LHCN-M2 (cell line): ENCODE data around the gene EXOC4. TPM values are rescaled to one million over a fixed set of nuclear protein-coding genes. Genes with fewer than 3 reads are reported as not detected.
"Not testable (repeated sequence)": the region's sequence is repeated elsewhere in the genome, so short reads cannot be mapped to it uniquely, and the experiment has no call there.

Experiments
- DNase-seq: peaks from one replicate; pipeline ENCODE4 v3.0.0-alpha.2; 2012; ENCODE audit warnings: low read depth
- total RNA-seq: library from RNA; depleted of rRNA; stranded (reverse); fragments of >200 nt; gene quantifications from 2 replicates; pipeline ENCODE4 v1.2.3, GENCODE V29; 2014

EXOC4 gene
- total RNA-seq, 1 experiment from 2014 or later, result 78.0 TPM

DNA sequence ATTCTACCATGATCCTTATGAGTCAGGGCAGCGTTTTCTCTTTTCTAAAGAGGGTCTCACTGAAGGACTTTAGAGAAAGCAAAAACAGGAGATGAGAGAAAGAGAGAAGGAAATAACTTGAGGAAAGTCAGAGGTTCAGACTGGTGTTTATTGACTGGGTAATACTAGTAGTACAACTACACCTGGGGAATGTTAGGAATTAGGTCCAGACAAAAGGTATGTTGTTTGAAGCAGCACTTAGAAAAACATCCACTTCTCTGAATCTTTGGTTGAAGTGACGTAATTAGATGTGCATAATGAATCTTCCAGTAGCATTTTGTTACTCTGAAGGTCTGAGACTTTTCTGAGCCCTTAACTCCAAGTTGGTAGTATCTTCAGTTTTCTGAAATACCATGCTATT, 494.0 kb downstream of the EXOC4 start:
- DNase-seq, result no peak

GRCh38 chr7:133748443-133749407, 495.8 kb downstream of the EXOC4 start:
- DNase-seq, result no peak

DNA sequence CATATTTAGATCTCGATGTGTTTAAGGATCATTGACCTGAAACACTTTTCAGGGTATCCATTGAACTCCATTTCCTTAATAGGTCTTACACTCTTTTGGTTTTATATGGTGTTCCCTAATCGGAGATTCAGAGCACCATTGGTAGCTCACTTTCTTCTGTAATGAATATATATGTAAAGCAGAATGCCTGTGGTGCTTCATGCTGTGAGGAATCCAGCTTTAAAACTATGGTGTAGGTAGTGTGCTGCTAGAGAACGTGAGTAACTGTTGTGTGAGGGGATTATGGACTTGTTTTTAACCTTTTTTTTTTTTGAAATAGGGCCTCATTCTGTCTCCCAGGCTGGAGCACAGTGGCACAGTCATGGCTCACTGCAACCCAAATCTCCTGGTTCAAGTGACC, 497.4 kb downstream of the EXOC4 start:
- no peak for DNase-seq

DNA sequence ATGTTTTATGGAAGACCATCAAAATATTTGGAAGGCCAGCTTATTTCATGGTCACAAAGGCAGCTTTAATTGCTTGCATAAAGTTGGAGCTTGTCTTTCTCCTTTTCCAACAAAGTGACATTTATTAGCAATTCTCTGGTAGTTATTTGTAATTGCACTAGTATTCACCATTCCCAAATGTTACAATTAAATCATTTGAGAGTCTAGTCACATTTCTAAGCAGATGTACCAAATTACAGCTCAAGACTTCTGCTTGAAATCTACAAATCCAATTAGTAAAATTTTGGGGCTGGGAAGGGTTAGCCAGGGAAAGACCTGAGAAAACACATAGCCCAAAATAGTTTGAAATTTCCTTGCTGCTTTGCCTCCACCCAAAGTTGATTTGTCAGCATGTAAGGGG, 498.2 kb downstream of the EXOC4 start:
- no peak for DNase-seq

- no peak for DNase-seq
Observed at GRCh38 chr7:133753513-133753912, 500.6 kb downstream of the EXOC4 start.

GRCh38 chr7:133754708-133755107, 501.8 kb downstream of the EXOC4 start:
- DNase-seq, result no peak

DNA sequence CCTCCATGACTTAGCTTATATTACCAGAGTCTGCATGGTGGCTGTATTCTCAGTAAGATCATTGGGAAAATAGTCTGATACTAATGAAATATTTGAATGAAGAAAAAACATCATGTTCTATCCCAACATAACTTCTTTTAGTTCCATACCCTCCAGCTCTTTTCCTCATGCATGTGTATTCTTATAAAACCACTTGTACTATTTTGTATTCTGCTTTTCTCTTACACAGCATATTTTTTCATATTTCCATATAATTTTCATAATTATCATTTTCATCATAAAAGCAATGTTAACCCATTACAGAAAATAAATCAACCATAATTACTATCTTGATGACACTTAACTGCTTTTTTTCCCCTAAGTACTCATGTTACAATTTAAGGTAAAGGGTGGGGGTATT, 503.0 kb downstream of the EXOC4 start:
- no peak for DNase-seq

DNA sequence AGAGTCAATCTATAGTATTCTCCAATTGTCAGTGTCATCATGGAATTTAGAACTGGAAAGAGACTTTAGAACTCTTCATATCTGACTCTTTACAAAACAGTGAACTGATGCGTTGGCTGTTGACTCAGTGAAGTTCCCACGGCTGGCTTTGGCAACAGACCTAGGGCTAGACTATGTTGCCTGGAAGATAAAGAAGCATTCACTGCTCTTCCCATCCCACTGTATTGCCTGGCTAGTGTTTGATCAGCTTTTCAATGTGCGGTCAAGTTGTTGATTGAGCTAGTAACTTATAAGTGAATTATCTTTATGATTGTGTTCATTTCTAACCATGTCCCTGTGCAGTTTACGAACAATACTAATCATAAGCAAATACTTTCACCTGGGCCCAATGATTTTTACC, 508.6 kb downstream of the EXOC4 start:
- DNase-seq, result no peak

- no peak for DNase-seq
Observed at GRCh38 chr7:133763076-133763640, 510.3 kb downstream of the EXOC4 start.

- no peak for DNase-seq
Observed at GRCh38 chr7:133769668-133770067, 516.8 kb downstream of the EXOC4 start.

DNA sequence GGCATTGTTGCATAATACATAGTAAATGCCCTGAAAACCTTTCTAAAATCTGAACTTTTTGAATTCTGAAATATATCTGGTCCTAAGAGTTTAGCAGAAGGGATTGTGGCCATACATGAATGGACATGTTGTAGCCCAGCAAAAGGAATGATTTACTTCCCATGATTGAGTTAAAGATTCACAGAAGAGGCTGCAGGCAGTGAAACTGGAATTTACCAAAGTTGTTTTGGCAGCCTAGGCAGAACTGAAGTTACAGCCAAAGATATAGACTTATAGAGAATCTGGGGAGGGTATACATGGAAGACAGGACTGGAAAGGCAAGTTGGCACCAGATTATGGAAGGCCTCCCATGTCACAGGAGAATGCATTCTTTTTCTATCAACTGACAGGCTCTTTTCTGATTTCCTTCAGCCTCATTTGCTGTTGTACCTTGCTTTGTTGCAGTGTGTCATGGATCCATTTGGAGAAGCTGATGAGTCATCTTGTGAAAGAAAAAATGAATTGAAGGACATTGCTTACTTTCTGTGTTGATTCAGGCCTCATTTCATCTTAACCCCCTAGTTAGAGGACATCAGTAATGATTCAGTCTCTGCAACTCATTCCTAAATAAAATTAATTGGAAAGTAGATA, 518.1 kb downstream of the EXOC4 start:
- DNase-seq, result peak; percentile 73

DNA sequence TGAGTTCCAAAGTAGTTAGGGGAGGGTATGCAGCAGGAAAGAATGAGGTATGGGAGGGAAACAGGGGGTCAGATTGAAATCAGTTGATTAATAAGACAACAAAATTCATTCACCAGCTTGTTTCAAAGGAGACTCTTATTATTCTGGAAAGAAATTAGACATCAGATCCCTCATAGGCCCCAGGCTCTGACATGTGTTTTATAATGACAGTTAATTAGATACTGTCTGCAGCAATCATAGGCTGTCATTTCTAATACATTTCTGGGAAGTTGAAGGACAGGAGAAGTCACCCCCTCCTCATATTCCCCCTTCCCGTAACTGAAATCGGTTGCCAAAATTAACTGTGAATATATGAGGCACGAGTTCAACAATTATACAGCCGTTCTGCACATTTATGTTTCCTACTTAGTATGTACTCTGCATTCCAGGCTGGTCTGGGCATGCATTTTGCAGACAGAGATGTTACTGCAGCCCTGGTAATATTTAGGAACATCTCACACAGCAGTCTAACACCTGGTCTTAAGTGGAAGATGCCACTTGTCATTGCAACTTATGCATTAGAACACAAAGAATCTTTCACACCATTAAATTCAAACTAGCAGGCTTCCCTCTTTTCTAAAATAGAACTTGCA, 519.0 kb downstream of the EXOC4 start:
- no peak for DNase-seq

DNA sequence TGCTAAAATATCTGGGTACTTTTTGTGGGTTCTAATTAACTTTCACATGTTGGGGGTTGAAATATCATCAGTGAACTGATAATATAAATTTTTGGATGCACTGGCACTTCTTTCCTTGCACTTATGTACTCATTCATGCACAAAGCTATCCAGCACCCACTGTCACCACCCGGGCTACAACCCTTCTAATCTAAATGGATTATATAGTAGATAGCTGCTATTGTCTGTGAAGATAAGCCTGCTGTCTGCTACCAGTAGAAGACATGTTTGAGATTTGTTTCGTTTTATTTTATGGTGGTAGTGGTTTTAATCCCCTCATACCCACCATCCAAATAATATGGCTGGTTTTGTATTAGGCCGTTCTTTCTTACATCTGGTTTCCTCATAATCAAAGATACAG, 520.7 kb downstream of the EXOC4 start:
- DNase-seq, result no peak

DNA sequence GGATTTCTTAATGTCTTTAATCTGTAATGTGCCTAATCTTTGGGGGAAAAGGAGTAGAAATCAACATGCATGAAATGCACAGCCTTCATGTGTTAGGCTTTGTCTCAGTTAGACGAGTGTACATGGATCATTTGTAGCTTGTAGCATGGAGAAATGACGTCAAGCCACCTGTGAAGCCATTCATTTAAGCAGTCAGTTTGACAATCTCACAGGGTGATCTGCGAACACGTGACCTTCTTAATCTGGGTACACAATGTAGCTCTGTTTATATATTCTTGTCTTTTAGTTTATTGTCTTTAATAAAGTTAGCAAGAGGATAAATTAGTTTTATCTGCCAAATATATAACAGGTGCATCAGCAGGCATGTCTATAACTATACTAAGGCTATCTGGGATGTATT, 522.3 kb downstream of the EXOC4 start:
- peak; percentile 45 for DNase-seq

- DNase-seq, result no peak
Observed at GRCh38 chr7:133776266-133776665, 523.4 kb downstream of the EXOC4 start.

DNA sequence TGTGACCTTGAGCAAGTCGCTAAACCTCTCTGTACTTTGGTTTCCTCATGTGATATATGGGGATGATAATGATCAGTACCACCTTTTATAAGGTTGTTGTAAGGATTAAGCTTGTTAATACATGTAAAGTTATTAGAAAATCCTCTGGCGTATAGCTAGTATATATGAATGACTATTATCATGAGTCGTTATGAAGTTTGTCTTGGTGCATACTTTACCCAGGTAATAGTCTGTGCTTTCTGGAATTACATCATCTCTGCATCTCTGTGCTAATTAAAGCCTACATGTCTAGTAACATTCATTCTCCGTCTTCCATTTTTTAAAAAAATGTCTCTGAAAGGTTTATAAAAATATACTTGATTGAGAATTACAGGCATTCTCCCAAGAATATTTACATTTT, 524.8 kb downstream of the EXOC4 start:
- no peak for DNase-seq

GRCh38 chr7:133778472-133778871, 525.6 kb downstream of the EXOC4 start:
- DNase-seq, result no peak

DNA sequence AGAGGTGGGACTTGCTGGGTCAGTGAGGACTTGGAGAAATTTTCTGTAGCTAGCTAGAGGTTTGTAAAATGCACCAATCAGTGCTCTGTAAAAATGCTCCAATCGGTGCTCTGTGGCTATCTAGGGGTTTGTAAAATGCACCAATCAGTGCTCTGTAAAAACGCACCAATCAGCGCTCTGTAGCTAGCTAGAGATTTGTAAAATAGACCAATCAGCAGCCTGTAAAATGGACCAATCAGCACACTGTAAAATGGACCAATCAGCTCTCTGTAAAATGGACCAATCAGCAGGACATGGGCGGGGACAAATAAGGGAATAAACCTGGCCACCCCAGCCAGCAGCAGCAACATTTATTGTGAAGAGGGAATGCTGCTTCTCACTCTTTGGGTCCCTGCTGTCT, 526.7 kb downstream of the EXOC4 start:
- not testable (repeated sequence) for DNase-seq

DNA sequence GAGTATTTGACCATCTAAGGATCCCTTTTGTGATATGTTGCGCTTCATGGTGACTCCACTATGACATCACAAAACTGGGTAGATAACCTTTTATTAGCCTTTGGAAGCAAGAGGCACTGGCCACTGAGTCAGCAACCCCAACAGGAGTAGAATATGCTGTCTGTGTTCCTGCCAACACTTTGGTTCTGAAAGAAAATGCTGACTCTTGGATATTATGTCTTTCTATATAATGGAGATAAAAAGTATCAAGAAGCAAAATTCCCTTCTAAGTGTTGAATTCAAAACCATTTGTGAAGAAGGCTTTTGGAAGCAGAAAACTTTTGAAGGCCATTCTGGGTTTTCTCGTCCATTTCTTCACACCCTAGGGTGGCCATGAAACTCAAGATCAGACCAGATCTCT, 528.0 kb downstream of the EXOC4 start:
- DNase-seq, result no peak

- no peak for DNase-seq
Observed at GRCh38 chr7:133781486-133782090, 528.7 kb downstream of the EXOC4 start.

- no peak for DNase-seq
Observed at GRCh38 chr7:133782470-133782869, 529.6 kb downstream of the EXOC4 start.

DNA sequence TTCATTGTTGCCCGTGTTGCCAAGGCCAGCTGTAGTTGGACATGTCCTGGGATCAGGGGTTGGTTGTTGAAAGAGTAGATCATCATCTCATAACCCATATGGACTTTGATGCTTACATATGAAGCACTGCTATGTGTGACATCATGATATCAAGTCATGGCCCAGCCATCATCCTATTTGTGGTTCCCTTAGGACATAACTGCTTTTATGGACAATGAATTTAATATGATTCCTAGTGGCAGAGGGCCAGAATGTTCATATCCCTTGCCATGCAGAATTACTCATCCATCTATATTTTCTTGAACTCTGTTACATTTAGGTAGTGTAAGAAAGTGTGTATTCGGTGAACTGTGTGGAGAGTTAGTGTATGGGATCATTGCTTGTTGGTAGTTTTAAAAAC, 530.4 kb downstream of the EXOC4 start:
- peak; percentile 34 for DNase-seq
